GM21723 (cell line): ENCODE data around the gene ZXDA.
"Not testable (repeated sequence)": the region's sequence is repeated elsewhere in the genome, so short reads cannot be mapped to it uniquely, and the experiment has no call there.

Experiments used
- ATAC-seq: cut with Tn5 transposase; IDR thresholded peaks from one replicate; pipeline ENCODE4 v1.9.1; 2021; ENCODE audit warnings: mild to moderate bottlenecking, moderate library complexity; ENCODE audit not compliant: unreplicated experiment

ZXDA gene, protein sequence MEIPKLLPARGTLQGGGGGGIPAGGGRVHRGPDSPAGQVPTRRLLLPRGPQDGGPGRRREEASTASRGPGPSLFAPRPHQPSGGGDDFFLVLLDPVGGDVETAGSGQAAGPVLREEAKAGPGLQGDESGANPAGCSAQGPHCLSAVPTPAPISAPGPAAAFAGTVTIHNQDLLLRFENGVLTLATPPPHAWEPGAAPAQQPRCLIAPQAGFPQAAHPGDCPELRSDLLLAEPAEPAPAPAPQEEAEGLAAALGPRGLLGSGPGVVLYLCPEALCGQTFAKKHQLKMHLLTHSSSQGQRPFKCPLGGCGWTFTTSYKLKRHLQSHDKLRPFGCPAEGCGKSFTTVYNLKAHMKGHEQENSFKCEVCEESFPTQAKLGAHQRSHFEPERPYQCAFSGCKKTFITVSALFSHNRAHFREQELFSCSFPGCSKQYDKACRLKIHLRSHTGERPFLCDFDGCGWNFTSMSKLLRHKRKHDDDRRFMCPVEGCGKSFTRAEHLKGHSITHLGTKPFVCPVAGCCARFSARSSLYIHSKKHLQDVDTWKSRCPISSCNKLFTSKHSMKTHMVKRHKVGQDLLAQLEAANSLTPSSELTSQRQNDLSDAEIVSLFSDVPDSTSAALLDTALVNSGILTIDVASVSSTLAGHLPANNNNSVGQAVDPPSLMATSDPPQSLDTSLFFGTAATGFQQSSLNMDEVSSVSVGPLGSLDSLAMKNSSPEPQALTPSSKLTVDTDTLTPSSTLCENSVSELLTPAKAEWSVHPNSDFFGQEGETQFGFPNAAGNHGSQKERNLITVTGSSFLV

DNA sequence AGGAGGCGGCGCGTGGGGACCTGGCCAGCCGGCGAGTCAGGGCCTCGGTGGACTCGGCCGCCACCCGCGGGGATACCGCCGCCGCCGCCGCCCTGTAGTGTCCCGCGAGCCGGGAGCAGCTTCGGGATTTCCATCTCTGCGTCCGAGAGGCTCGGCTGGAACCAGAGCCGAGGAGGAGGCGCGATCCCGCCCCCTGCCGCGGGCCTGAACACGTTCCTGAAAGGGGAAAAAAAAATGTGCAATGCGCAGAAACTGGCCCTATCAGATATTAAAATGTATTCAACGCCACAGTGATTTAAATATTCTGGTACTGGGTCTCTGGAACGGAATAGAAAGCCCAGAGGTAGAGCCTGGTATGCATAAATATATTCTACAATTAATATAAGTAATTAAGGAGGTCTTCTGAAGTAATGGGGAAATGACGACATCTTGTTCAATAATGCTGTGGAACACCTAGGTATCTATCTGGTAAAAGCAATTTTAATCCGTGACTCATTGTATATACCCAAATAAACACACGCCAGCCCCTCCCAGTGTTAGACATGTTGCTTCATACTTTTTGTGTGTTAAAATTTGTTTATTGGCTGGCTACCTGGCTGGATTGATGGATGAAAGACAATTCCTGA, at the start of gene ZXDA:
Gene ZXDA, minus strand, starts transcription at position 172 of the 626 bp plus-strand sequence. Its CDS starts 38 bp downstream, at position 134.
- peak; percentile 69 for ATAC-seq

DNA sequence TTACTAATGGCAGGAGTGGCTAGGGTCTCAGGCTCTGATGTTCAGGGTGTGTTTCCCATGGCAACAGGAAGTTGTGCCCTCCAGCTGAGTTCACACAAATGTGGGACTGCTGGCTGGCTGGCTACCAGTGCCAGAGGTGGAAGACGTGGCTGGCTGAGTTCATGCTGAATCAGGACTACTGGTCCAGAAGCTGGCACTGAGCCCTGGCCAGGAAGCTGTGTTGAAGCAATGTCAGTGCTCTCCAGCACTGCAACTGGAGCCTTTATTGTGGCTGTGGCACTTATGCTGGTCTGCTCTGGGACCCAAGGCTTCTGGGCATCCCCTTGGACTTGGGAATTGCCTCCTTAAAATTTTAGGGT, 42.0 kb upstream of the ZXDA start:
- no peak for ATAC-seq

DNA sequence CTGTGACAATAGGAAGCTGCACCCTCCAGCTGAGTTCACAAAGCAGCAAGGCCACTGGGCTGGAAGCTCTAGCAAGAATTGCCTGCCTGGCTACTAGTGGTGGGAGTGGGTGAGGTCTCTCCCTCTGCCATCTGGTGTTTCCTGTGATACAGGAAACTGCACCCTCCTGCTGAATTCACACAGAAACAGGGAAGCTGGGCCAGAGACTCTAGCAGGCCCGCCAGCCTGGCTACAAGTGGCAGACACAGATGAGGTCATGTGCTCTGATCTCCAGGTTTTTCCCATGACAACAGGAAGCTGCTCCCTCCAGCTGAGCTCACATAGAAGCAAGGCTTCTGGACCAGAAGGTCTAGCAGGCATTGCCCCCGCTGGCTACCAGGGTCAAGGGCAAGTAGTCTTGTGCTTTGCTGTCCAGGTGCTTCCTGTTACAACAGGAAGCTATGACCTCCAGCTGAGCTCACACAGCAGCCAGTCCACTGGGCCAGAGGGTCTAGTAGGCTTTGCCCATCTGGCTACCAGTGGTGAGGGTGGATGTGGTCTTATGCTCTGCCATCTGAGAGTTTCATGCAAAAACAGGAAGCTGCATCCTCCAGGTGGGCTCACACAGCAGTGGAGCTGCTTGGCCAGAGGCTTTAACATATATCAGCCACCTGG, 41.5 kb upstream of the ZXDA start:
- ATAC-seq, result no peak

DNA sequence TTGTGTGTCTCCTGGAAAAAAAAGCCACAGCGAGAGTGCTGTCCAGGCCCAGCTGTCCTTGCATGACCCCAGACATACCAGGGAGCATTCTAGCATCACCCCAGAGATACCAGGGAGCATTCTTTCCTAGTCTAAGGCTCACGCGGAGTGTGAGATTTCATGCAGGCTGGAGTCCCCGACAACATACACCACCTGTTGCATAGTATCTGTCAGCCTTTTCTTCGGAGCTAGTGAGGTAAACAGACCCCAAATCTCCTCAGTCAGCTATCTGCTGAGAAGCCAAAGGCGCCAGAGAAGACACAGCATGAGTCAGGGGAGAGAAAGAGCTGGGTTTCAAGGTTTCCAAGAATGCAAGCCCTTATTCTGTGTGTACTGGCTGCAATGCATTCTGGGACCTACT, 23.1 kb upstream of the ZXDA start:
- ATAC-seq, result no peak

DNA sequence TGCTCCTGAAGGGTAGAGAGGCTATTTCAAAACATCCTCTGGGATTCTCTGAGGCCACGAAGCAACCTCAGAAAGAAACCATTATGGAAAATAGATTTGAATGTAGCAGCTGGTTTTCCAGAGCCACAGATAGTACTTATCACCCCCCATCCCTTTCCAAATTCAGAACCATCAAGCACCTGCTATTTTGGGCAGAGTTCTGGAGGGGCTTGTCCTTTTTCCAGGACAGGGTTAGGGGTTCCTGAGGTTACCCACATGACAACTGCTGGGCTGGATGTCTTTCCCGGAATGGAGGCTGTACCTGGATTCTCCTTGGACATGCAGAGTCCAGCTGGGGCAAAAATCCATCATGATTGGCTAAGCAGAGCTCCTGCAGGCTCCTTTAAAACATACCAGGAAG, 22.0 kb upstream of the ZXDA start:
- no peak for ATAC-seq

DNA sequence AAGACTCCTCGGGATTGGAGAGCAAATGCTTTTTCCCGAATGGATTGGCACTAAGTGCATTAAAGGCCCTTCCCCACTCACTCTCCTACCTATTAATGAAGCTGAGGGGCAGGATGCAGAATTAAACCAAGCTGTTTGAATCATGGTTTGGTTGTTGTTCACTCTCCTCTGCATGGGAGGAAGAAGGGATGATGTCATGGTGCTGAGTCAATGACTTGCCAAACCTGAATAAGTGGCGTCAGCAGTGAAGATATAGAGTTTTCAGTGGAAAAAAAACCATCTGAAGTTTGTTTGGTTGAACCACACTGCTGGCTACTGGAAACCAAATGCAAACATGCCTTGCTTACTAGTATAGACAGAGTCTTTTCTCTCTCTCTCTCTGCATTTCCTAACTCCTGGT, 19.8 kb upstream of the ZXDA start:
- ATAC-seq, result no peak

DNA sequence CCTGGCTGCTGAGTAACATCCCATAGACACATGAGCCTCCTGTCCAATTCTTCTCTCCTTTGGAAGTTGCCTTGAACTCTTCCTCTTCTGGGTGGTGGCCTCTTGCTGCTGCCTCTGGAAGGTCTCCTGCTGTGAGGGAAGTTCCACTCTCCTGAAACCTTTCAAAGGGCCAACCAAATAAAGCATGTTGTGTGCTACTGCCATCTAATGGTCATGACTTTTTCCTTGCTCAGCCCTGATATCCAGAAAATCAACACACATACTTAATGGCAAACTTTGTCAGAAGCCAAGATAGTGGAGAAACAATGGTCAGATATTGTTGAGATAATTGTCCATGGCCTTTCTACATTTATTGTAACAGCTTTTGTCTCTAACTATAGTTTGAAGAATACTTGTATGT, 19.1 kb upstream of the ZXDA start:
- ATAC-seq, result peak; percentile 61

DNA sequence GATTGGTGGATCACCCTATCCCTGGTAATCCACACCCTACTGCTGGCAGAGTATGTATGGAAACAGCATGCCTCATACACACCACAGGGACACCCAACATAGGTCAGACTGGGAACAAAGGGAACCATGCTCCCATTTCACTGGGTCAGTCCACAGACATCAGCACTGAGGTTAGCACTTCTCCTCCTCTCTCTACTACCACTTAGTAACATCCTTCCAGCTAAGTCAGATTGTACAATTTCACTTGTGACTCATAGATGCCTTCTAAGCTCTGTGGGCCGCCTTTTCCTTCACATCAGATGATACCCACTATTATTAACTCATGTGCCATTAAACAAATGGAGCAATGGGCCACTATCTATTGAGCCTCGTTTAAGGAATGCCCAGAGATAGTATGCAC, 15.5 kb upstream of the ZXDA start:
- no peak for ATAC-seq

DNA sequence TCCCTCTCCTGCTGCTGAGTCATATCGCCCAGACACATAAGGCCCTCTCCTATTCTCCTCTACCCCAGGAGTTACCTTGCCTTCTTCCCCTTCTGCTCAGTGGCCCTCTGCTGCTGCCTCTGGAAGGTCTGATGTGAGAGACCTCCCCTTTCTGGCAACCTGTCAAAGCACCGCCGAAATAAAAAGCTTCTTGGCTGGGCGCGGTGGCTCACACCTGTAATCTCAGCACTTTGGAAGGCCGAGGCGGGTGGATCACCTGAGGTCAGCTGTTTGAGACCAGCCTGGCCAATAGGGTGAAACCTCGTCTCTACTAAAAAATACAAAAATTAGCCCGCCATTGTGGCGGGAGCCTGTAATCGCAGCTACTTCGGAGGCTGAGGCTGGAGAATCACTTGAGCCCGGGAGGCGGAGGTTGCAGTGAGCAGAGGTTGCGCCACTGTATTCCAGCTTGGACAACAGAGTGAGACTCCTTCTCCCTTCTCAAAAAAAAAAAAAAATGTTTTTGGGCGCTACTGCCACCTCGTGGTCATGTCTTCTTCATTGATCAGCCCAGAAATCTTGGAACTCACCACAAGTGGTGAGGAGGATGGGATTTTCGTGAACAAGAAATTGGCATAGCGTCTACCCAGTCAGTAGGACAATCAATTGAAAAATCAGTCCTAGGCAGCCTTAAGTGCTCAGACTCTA, 8.6 kb upstream of the ZXDA start:
- no peak for ATAC-seq

DNA sequence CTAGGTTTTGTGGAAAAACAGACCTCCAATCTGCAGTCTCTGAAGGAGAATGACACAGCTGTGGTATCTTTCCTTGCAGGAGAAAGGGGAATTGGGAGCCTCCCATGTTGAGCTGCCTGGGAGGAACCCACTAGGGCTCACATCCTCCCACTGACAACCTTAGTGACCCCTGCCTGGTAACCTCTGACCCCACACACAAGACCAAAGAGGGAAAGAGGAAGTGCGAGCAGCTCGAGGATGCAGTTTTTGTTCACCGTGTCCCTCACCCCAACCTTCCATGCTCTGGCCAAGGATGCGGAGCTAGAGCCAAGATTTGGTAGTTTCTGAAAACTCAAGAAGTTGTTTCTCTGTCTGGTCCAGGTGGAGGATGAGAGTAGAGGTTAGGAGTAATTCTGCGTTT, 5.4 kb upstream of the ZXDA start:
- ATAC-seq, result no peak

DNA sequence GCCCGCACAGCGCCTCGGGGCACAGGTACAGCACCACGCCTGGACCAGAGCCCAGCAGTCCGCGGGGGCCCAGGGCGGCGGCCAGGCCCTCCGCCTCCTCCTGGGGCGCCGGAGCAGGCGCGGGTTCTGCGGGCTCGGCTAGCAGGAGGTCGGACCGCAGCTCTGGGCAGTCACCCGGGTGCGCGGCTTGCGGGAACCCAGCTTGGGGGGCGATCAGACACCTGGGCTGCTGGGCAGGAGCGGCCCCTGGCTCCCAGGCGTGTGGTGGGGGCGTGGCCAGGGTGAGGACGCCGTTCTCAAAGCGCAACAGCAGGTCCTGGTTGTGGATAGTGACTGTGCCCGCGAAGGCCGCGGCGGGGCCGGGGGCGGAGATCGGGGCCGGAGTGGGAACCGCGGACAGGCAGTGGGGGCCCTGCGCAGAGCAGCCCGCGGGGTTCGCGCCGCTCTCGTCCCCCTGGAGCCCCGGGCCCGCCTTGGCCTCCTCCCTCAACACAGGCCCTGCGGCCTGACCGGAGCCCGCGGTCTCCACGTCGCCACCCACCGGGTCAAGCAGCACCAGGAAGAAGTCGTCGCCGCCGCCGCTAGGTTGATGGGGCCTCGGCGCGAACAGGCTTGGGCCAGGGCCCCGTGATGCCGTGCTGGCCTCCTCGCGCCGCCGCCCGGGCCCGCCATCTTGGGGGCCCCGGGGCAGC, 517 bp downstream of the ZXDA start:
- peak; percentile 80 for ATAC-seq

DNA sequence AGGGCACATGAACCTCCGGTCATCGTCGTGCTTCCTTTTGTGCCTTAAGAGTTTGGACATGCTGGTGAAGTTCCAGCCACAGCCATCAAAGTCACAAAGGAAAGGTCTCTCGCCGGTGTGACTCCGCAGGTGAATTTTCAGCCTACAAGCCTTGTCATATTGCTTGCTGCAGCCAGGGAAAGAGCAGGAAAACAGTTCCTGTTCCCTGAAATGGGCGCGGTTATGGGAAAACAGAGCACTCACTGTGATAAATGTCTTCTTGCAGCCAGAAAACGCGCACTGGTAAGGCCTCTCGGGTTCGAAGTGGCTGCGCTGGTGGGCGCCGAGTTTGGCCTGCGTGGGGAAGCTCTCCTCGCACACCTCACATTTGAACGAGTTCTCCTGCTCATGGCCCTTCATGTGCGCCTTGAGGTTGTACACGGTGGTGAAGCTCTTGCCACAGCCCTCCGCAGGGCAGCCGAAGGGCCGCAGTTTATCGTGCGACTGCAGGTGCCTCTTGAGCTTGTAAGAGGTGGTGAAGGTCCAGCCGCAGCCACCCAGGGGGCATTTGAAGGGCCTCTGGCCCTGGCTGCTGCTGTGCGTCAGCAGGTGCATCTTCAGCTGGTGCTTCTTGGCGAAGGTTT, 1.2 kb downstream of the ZXDA start:
- ATAC-seq, result not testable (repeated sequence)

DNA sequence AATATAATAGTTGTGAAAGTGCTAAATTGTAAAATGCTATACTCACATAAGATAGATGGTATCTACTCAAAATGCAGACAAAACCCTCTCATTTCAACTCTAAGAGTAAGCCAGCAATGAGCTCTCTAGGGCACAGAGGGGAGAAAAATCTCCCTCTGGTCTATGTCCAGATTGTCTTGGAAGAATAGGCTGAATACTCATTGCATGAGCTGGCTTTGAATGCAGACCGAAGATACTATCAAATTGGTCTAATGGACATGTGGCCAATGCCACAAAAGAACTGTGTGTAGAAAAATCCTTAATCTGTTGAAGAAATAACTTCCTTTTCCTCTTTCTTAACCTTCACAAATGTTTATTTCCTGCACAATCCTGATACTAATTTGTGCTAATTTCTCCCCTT, 3.5 kb downstream of the ZXDA start:
- no peak for ATAC-seq

DNA sequence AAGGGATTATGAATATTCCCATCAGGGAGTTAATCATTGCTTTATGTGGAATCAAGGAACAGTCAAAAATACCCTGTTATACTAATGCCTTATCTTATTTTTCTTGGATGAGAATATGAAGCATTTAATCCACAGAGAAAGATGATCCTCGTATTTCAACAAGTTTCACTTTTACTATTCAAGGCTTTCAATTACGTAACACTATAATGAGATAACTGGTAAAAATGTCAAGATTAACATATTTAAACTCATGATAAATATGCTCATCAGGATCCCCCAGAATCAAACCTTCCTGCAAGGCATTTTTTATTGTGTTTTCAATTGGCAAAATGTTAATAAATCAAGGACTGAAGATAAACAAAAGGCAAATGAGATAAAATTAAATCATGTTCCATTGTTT, 5.1 kb downstream of the ZXDA start:
- no peak for ATAC-seq

DNA sequence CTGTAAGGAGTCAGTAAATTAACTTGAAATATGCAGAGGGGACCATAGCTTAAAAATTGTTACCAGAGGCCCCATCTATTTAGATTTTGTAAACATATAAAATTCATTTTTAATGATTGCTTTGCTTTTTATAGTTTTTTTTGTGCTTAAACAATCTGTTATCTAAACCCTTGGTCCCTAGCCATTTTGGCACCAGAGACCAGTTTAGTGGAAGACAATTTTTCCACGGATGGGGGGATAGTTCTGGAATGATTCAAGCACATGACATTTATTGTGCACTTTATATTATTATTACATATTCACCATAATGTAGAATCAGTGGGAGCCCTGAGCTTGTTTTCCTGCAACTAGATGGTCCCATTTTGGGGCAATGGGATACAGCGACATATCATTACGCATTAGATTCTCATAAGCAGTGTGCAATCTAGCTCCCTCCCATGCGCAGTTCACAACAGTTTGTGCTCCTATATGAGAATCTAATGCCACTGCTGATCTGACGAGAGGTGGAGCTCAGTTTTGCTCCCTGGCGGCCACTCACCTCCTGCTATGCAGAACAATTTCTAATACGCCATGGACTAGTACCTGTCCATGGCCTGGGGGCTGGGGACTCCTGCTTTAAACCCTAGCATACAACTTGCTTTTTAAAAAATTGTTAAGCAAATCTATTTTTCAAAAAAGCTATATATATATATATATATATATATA, 5.9 kb downstream of the ZXDA start:
- no peak for ATAC-seq

DNA sequence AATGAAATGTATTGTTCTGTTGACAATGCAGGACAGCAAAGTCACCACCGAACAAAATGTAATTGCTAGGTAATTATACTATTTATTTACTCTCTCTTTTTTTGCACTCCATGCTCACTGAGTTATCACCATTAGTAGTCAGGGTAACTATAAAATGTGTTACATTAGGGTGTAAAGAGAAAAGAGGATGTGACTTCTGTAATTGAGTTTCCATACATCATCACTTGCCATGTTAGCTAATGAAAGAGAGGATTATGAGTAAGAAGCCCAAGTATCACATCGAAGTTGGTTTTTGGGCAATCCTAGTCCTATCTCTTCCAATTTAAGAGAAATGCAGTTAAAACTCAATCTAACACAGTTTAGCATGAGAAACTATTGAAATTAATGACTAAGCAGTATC, 7.6 kb downstream of the ZXDA start:
- no peak for ATAC-seq

DNA sequence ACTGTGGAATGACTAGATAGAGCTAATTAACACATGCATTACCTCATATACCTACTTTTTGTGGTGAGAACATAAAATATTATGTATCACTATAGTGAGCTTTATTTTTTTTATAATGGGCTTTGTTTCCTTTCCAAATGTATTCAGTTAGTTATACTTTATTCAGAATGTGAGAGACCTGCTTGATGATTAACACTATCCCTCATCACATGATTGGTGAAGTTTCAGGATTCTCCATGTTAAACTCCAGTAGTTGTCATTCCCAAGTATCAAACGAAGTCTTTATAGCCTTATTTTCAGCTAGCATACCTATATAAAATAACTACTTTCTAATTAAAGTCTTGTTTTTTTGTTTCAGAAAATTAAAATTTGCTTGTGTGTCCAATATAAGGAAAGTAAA, 8.8 kb downstream of the ZXDA start:
- no peak for ATAC-seq

DNA sequence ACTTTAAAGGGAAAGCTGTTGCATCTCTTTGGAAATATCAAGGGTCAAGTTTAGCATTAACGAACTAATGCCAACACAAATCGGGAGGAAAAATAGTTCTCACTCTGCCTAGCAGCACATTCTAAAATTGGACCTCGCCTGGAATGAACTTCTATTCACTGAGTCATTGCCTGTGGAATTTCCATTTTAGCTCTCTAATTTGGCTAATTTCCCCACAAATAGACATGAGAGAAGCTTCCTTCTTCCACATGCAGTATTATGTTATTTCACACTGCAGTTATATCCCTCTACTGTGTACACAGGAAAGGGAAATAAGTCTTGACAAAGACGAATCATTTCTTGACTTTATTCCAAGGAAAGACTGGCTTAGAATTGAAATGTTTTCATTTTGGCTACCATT, 9.3 kb downstream of the ZXDA start:
- no peak for ATAC-seq

DNA sequence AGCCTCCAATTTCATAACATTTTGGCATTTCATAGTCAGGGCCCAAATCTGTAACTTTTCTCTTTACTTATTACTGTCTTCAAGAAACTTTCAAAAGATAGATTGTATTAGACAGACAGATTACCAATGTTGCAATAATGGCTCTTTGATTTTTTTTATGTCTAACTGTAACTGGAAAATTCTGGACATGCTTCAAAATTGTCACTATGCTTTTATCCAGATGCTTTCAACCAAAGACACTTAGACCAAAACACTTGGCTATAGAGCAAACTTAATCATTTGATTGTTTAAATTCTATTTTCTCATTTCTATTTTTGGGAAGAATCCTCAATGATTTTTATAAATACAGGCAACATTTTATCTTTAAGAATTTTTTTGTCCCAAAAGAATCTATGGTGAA, 10.4 kb downstream of the ZXDA start:
- no peak for ATAC-seq
